ENCODE data around the gene PBX1. TPM values are rescaled to one million over a fixed set of nuclear protein-coding genes. Genes with fewer than 3 reads are reported as not detected.

PBX1 gene
- total and polyA plus RNA-seq, 10 of the 15 experiments (the other 5 are each of a cell fraction or from before 2014, with no cell fraction given), result 0.05 to 0.28 (median 0.11) TPM; not detected in 5

DNA sequence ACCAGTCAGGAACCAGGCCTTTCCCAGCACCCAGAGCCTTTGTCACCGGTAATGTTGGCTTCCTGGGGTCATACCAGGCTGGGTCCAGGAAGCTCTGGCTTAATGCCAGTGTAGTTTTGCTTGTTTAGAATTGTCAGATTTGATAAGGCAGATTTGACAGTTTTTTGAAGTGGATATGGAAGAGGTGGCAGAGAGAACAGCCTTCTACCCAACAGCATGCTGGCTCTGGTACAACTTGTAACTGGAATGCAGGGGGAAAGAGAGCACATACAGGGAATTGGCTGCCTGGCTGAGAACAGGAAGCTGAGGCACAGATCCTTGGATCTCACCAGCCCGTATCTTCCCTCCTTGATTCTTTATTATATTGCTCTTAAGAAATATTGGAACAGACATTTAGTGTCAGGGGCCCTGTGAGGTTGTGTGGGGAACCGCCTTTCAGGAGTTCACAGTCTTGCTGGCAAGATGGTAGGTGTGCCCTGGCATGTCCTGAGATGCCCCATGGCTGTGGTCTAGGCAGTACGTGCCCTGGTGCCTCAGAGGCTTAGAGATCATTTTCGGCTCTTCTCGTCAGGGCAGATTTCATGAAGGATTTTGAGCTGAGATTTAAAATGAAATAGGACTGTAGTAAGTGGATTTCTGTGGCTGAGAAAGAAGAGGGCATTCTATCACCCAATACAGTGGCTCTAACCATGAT is 227.0 kb downstream of the PBX1 start:
- intact Hi-C loops (cut with micrococcal nuclease; ENCODE audit: unreplicated experiment) (loop anchor here (2.0 to 10.0 kb wide), 8 partner anchors 119 to 1425 kb away; no protein-coding TSS in a partner anchor), in situ Hi-C loops (cut with MboI) (loop anchor here (5.0 to 10.0 kb wide), 2 partner anchors 1261 to 1374 kb away; no protein-coding TSS in a partner anchor)
- Histone ChIP-seq H3K79me2 (ENCODE audit: control insufficient read depth, insufficient read depth, low read length) (no peaks in the 10 kb centered on the region), H2AFZ (ENCODE audit: control insufficient read depth, low read depth, low read length) (no peak overlapping the region), H3K4me2 (ENCODE audit: control insufficient read depth, insufficient read depth) (no peak overlapping the region), H3K27ac (ENCODE audit: control insufficient read depth, insufficient read depth) (no peak overlapping the region), H3K4me1 (ENCODE audit: control insufficient read depth, insufficient read depth, low read length) (no peaks in the 10 kb centered on the region), H3K27me3 (replicated peaks in 1 of 2; ENCODE audit: control insufficient read depth in 2 of 2, insufficient read depth in 2 of 2, low read length in 1 of 2) (no peaks in the 10 kb centered on the region), H3K9ac (ENCODE audit: control insufficient read depth, insufficient read depth, low read length) (no peak overlapping the region), H3K9me3 (replicated peaks; ENCODE audit: control insufficient read depth, insufficient read depth, low read length) (no peaks in the 10 kb centered on the region), H3K36me3 (ENCODE audit: control insufficient read depth in 2 of 2, insufficient read depth in 2 of 2, low read length in 1 of 2) (no peaks in the 10 kb centered on the region), H3K4me3 (no peak overlapping the region), H4K20me1 (ENCODE audit: control insufficient read depth, insufficient read depth) (no peaks in the 10 kb centered on the region)
- no peak for DNase-seq (ENCODE audit: low read depth, low spot score)
- CTCF ChIA-PET, result interaction anchor here (0.9 to 2.7 kb wide), 4 partner anchors 10 to 1427 kb away, joined by 3 to 24 read pairs (median 4); no protein-coding TSS in a partner anchor
- RAD21 ChIA-PET (ENCODE audit: unreplicated experiment), result no interaction called here
- SMC1A ChIA-PET (ENCODE audit: uncharacterized antibody, unreplicated experiment), result no interaction called here
- 13% methylated on average over 6 of the region's 6 CpGs for WGBS (ENCODE audit: insufficient coverage, insufficient replicate concordance, low lambda C conversion rate, missing lambda C conversion rate)
- ATAC-seq, result 0 out of 3 replicates have a peak, but pooled peaks have one; percentile 21
- TF ChIP-seq RUNX3 (IDR thresholded peaks at IDR 0.05; ENCODE audit: low read length) (no peak), CBX3 (IDR thresholded peaks at IDR 0.05; ENCODE audit: borderline replicate concordance, low read depth) (no peak), POLR2AphosphoS5 (IDR thresholded peaks at IDR 0.05; ENCODE audit: low read length) (no peak), NFYA (IDR thresholded peaks at IDR 0.05; ENCODE audit: borderline replicate concordance, low read depth, low read length) (no peak), KLF5 (IDR thresholded peaks at IDR 0.05; ENCODE audit: partially characterized antibody) (no peak)
- BruUV-seq (replicated peaks), result no TSS peak
- POLR2A ChIA-PET, result interaction anchor here (0.6 kb wide), 1 partner anchor 1876 kb away, joined by 3 read pairs; no protein-coding TSS in a partner anchor
- FAIRE-seq, result no peak
